ENCODE results near the gene SLC6A11.

SLC6A11 gene

GRCh38 chr3:10792208-10792607 lies 23.8 kb upstream of the SLC6A11 start:
- no peak for DNase-seq

GRCh38 chr3:10798600-10799367 lies 17.2 kb upstream of the SLC6A11 start:
- DNase-seq = no peak

DNA sequence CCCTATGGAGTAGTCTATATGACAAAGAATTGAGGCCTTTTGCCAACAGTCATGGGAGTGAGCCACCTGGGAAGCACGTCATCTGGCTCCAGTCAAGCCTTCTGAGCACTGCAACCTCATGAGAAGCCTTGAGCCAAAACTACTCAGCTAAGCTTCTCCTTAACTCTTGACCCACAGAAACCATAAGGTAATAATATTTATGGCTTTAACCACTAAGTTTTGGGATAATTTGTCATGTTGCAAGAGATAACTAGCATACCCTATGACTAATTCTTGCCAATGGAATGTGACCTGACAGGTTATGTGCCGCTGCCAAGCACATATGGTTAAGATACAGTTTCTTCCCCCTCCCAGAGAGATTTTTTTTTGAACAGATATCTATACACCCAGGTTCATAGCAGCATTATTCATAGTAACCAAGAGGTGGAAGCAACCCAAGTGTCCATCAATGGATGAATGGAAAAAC lies 11.8 kb upstream of the SLC6A11 start:
- no peak for DNase-seq

DNA sequence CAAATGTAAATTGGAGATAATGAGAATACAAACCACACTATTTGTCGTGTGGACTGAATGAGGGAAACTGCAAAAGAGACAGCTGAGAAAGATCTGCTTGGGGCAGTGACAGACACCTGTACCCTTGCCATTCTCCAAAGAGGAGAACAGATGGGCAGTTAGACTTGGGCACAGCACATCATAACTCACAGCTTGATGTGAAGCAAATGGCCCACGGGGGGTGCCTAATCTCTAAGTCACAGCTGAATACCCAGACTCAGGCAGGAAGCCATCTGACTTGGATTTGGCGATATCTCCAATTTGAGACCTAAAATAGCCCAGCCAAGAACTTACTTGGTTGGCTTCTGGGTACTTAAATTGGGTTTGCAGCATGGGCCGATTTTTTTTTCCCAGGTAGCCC lies 10.0 kb upstream of the SLC6A11 start:
- peak; percentile 38 for DNase-seq

DNA sequence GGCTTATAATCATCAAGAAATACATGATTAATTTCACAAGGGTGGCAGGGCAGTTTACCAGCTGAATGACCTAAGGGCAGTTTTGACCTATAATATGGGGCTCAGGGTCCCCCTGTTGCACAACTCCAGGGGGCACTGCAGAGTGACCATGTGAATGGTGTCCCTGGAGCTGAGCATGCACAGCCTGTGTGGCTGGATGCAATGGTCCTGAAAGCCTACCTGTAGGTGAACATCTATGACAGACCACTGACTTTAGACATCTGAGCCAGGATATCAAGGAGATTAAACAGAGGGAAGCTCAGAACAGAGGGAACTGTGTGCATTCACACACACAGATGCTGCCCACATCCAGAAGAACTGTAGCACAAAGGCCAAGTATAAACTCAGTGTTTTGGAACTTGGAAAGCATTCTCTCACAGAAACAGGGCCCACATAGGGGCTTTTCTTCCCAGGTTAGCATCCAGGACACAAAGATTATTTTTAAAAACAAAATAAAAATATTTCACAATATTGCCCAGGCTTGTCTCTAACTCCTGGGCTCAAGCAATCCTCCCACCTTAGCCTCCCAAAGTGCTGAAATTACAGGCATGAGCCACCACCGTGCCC lies 7.8 kb upstream of the SLC6A11 start:
- DNase-seq = no peak

DNA sequence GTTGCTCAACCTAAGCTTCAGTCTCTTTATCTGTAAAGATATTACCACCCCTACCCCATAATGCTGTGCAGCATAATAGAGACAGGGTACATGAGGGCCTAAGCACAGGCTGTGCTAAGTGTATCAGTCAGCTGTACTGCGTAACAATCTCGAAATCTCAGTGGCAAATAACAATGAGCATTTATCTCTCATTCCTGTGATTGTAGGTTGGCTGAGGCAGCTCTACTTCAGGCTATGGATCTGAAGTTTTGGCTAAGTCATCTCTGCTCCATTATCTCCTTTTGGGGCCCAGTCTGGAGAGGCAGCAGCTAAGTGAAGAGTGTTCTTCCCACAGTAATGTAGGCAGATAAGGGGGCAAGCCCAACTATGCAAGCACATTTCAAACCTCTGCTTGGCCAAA lies 7.1 kb upstream of the SLC6A11 start:
- DNase-seq = no peak

- no peak for DNase-seq
Measured at GRCh38 chr3:10810376-10810775, 5.7 kb upstream of the SLC6A11 start.

DNA sequence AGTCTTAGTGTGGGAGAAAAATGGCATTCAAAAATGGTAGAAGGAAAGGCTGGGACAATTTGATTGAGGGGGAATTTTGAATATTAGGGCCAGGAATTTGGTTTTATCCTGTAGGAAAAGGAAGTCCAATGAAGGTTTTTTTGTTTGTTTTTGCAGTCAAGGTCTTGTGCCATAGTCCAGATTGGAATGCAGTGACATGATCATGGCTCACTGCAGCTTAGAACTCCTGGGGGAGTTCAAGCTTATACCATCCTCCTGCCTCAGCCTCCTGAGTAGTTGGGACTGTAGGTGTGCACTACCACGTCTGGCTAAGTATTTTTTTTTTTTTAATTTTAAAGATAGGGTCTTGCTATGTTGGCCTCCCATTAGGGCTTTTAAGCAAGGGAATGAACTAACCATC lies 2.6 kb upstream of the SLC6A11 start:
- no peak for DNase-seq

- no peak for DNase-seq
Measured at GRCh38 chr3:10814623-10815022, 1.4 kb upstream of the SLC6A11 start.

DNA sequence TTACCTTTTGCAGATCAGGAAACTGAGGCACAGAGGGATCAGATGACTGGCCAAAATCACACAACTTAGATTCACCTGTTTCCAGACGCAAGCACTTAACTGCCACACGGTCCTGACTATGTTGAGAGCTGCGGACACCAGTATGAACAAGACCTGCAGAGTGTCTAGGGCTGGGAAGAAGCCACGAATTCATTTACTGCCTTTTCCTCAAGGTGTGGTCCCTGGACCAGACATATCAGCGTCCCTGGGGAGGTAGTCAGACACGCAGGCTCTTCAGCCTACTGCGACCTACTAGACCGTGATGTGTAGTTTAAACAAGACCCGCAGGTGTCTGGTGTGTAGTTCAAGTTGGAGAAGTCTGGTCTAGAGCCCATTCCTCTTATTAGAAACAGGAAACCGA lies 541 bp upstream of the SLC6A11 start:
- no peak for DNase-seq

GRCh38 chr3:10816863-10817253 lies 830 bp downstream of the SLC6A11 start:
- no peak for DNase-seq

DNA sequence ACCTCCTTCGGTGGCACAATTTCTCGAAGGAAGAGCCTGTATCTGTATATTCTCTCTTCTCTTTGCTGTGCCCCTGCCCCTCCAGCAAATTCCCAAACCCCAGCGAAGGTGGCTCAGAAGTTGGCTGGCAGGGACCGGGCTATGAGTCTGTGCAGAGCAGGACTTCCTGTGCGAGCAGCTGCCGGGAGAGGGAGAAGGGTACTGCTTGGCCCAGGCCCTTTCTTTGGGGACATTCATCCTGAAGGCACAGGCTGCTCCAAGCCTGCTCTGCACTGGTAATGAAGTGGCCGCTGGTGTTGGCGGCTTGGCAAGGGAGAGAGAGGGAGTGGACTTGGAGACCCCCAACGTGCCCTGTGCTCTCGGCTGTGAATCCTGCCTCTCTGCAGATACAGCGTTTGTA lies 1.5 kb downstream of the SLC6A11 start:
- DNase-seq = no peak

GRCh38 chr3:10822055-10822454 lies 6.0 kb downstream of the SLC6A11 start:
- DNase-seq = no peak

GRCh38 chr3:10822708-10823515 lies 6.9 kb downstream of the SLC6A11 start:
- no peak for DNase-seq

DNA sequence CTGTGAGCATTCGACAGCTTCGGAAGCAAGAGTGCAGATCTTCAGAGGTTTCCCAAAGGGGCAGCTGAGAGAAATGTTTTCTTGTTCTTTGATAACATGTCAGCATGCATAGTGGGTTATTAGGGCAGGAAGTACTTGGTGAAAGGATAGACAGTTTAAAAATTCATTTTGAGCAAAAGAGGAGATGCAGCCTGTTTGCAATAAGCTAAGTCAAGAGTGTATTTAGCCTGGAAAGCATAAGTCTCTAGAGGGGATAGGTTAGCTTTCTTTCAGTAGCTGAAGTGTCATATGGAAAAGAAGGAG lies 7.4 kb downstream of the SLC6A11 start:
- no peak for DNase-seq

GRCh38 chr3:10824468-10824867 lies 8.4 kb downstream of the SLC6A11 start:
- no peak for DNase-seq

DNA sequence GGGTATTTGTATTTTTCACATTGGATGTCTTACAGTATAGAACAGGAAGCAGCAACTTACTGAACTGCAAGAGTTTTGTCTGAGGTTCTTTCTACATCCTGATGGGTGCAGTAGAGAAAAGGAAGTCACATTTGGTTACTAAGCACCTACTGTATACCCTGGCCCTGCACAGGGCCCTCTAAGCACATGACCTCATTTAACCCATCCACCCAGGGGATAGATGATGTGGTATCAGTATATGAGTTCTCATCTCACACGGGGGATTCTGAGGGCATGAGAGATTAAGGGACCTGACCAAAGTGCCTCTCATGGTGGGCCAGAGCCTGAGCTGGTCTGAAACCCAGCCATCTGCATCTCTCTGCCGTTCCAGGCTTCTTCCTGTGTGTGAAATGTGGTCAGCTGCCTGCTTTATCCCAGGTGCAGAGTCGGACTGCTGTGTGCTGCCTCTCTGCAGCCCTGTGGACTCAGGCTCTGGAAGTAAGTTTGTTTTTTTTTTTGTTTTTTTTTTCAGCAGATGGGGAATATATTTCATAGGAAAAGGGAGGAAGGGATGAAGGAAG lies 17.9 kb downstream of the SLC6A11 start:
- DNase-seq = no peak

DNA sequence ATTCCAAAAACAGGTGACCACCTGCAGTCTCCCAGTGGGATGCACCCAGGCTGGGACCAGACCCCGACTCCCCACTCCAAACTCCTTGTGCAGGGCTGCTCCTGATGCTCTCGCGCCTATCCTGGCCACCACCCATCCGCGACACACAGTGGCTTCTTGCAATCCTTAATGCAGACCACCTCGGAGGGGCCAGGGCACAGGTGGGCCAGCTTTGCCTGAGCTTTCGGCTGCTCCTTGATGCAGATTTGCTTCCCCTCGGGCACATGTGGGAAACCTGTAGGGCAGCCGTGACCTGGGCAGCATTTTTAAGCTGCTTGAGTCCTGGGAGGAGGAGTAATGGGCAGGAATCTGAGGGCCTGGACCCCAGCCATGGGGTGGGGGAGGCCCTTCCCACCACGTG lies 18.9 kb downstream of the SLC6A11 start:
- no peak for DNase-seq

DNA sequence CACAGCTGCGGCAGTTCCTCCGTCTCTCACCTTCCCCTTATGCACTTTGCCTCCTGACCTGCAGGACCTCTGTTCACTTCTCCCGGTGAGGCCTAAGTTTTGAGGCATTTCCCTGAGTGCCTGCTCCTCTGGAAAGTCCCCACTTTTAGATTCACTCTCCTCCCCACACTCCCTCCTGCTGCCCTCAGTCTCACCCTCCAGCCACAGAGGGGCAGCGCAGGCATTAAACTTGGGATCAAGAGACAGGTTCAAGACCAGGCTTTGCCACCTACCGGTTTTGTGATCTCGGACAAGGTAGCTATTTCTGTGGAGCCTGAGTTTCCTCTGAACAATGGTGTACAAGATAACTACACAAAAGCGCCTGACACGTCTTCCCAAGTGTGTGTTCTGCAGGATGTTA lies 19.4 kb downstream of the SLC6A11 start:
- DNase-seq = no peak

DNA sequence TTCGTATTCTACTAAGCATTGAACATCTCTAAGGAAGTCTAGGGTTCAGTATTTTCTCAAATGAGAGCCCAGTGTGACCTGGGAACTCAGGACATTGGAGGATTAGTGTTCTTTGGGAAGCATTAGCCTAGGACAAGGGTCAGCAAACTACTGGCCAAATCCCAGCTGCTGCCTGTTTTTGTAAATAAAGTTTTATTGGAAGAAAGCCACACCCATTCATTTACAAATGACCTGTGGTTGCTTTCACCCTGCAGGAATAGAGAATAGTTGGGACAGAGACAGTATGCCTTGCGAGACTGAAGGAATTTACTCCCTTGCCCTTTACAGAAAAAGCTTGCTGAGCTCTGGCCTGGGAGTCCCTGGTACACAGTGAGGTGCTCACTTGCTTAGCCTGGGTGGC lies 20.6 kb downstream of the SLC6A11 start:
- DNase-seq = no peak

GRCh38 chr3:10837849-10838248 lies 21.8 kb downstream of the SLC6A11 start:
- no peak for DNase-seq

GRCh38 chr3:10839167-10839566 lies 23.1 kb downstream of the SLC6A11 start:
- no peak for DNase-seq

DNA sequence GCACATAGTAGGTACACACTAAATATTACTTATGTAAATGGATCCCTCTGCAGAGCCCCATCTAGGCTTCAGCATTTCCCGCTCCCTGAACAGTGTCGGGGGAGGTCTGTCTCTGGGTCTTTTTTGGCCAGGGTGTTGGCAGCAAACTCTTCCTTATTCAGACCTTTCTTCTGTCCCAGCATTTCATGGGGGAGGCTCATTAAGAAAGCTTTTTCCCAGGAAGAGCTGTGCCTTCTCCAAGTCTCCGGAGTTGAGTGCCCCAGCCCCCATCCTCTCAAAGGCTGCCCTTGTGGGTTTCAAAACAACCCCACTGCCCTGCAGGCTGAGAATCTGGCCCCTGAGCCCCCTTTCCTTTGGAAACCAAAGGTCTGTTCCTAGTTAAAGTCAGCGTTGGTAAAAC lies 25.1 kb downstream of the SLC6A11 start:
- DNase-seq = no peak

- DNase-seq = no peak
Measured at GRCh38 chr3:10843378-10843777, 27.4 kb downstream of the SLC6A11 start.
